Measurements from ENCODE around the gene PTPRU.
"Not testable (repeated sequence)": the region's sequence is repeated elsewhere in the genome, so short reads cannot be mapped to it uniquely, and the experiment has no call there.

PTPRU gene

GRCh38 chr1:29290414-29290985 lies 54.2 kb downstream of the PTPRU start:
- no peak for DNase-seq (ENCODE audit: low spot score)

GRCh38 chr1:29291756-29292155 lies 55.4 kb downstream of the PTPRU start:
- DNase-seq (ENCODE audit: low spot score): no peak

DNA sequence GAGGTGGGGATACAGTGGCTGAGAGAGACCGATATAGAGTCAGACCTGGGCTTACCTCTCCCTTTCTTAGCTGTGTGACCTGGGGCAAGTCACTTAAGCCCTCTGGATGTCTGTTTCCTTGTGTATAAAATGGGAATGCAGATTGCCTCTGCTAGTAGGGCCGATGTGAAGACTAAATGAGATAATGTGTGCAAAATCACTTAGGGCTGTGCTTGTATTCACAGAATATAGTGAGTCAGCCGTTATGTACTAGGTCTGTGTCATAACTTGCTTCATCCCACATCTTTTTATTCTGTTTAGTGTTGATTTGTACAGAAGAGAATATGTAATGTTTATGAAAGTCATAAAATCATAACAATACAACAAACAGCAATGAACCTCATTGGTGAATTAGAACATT lies 56.0 kb downstream of the PTPRU start:
- no peak for DNase-seq (ENCODE audit: low spot score)

GRCh38 chr1:29297450-29297849 lies 61.1 kb downstream of the PTPRU start:
- DNase-seq (ENCODE audit: low spot score): no peak

DNA sequence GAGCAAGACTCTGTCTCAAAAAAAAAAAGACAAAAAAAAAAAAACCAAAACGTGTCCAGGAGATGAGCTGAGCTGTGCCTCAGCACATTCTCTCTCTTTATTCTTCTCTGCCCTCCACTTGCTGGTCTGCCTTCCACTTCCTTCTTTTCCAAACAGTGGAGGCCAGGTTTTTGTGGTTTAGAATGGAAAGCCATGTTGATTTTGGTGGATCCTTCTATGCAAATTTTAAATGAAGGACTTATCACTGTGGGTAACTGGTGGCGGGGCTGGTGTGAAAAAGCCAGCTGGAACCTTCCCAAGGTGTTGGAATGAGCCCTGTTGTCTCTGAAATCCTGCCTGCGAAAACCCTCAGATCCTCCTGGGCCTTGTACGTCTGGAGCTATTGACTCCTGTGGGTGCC lies 61.9 kb downstream of the PTPRU start:
- DNase-seq (ENCODE audit: low spot score): no peak

- DNase-seq (ENCODE audit: low spot score): no peak
Measured at GRCh38 chr1:29299446-29299845, 63.1 kb downstream of the PTPRU start.

GRCh38 chr1:29301732-29302131 lies 65.4 kb downstream of the PTPRU start:
- DNase-seq (ENCODE audit: low spot score): not testable (repeated sequence)

- DNase-seq (ENCODE audit: low spot score): no peak
Measured at GRCh38 chr1:29303201-29304024, 67.1 kb downstream of the PTPRU start.

- no peak for DNase-seq (ENCODE audit: low spot score)
Measured at GRCh38 chr1:29304025-29304684, 67.8 kb downstream of the PTPRU start.

DNA sequence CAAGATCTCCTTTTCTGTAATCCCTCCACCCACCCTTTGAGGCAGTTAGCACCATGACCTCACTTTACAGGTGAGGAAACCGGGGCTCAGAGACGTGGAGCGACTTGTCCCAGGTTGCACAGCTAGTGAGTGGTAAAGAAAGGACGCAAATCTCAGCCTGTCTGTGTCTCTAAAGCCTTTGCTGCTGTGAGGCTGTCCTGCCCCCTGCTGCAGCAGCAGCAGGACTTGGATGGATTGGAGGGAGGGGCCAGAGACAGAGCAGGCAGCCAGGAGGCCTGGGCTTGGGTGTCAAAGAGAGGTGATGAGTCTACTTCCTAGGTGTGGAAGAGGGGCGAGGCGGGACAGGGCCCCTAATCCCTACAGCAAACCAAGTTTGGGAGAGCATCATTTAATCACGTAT lies 69.6 kb downstream of the PTPRU start:
- DNase-seq (ENCODE audit: low spot score): no peak

DNA sequence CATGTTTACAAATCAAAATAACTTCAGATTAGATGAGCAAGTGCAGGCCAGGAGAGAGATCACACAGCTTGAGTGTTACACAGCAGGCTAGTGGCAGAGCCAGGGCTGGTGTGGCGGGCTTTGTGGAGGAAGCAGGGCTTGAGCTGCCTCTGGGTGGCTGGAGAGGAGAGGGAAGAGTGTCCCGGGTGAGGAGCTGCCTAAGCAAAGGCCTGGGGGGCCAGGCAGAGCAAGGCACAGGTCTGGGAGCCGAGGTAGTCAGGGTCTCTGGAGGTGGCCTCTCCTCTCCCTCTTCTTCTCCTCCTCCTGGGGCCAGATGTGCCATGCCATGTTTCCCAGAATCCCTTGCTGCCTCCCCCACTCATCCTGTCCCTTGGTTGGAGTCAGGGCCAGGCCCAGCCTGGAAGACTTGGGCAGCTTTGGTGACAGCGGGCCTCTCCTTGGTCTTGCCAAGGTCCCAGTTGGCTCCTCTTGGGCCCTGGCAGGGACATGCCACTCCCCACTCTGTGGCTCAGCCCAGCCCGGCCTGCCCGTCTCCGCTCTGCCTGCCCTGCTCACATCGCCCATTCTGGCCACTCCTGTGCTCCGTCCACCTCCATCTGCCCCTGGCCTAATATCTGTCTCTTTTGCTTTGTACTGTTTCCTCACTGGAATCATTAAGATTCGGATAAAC lies 70.3 kb downstream of the PTPRU start:
- DNase-seq (ENCODE audit: low spot score): no peak

- no peak for DNase-seq (ENCODE audit: low spot score)
Measured at GRCh38 chr1:29309075-29309474, 72.8 kb downstream of the PTPRU start.

- DNase-seq (ENCODE audit: low spot score): no peak
Measured at GRCh38 chr1:29309621-29310020, 73.3 kb downstream of the PTPRU start.

DNA sequence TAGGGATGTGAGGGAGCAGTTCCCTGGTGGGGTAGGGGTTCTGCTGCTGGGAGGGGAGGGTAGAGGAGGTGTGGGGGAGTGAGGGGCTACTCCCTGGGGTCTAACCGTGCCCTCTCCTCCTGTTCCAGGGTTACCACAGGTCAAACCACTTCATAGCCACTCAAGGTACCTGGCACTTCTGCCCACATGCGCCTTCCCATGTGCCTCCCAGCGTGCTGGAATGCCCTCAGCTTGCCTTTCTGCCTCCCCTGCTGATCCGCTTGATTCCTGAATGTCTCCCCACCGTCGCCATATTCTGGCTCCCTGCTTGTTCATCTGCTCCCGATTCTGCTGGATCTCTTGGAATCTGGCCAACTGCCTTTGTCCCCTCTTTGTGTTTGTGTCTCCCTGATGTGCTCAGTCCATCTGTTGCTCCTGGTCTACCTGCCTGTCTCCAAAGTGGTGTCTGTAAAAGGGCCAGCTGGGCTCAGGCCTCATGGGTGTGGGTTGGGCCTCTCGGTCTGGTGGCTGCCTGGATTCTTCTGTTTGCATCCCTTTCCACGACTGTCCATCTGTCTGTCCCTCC lies 74.4 kb downstream of the PTPRU start:
- DNase-seq (ENCODE audit: low spot score): no peak

DNA sequence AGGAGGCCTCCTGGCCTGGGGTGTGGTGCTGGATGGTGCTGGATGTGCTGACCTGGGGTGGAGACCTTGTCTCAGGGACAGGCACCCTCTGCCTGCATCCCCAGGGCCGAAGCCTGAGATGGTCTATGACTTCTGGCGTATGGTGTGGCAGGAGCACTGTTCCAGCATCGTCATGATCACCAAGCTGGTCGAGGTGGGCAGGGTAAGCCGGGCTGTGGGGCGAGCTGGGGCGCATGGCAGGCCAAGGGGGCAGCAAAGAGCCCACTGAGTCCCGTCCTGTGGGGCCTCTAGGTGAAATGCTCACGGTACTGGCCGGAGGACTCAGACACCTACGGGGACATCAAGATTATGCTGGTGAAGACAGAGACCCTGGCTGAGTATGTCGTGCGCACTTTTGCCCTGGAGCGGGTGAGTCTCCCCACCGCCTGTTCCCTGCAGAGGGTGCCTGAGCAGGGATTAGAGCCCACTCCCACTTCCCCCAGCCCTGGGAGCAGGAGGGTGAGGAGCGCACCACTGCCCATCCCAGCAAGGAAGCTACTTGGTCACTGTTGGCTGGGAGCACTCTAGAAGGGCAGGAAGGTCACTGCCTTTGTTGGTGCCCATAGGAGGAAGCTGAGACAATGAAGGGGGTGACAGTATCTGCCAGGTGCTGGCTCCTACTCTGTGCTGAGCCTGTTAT lies 75.2 kb downstream of the PTPRU start:
- no peak for DNase-seq (ENCODE audit: low spot score)

- no peak for DNase-seq (ENCODE audit: low spot score)
Measured at GRCh38 chr1:29312469-29313461, 76.4 kb downstream of the PTPRU start.

DNA sequence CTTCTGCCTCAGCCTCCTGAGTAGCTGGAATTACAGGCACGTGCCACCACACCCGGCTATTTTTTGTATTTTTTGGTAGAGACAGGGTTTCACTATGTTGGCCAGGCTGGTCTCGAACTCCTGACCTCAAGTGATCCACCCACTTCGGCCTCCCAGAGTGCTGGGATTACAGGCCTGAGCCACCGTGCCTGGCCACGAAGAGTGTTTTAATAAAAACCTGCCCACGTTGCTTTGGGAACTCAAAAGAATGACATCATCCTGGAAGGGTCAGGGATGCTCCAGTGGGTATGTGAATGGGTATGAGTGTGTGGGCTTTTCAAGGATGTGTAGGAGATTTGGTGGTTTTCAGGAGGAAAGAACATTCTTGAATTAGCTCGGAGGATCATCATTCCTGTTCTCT lies 78.4 kb downstream of the PTPRU start:
- DNase-seq (ENCODE audit: low spot score): not testable (repeated sequence)

DNA sequence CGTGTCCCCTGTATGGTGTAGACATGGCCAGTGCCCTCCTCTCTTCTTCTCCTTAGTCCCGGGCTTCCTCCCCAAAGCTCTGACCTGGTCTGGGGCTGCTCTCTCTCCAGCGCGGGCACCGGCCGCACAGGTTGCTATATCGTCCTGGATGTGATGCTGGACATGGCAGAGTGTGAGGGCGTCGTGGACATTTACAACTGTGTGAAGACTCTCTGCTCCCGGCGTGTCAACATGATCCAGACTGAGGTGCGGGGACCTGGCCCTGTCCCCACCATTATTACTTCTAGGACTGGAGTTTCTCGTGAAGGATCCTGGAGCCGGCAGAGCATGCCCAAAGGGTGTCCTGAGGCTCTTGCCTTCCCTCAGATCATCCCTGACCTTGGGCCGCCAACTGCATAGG lies 78.9 kb downstream of the PTPRU start:
- DNase-seq (ENCODE audit: low spot score): no peak

DNA sequence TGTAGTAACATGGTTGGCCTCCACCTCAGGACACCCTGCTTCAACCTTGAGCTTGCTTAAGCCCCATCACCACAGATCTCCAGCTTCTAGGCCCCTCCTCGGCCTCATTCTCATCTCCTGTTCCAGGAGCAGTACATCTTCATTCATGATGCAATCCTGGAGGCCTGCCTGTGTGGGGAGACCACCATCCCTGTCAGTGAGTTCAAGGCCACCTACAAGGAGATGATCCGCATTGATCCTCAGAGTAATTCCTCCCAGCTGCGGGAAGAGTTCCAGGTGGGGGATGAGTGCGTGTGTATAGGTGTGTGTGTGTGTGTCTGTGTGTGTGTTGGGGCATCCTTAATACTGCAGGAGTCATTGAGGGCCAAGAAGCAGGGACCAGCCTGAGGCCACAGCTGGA lies 79.6 kb downstream of the PTPRU start:
- no peak for DNase-seq (ENCODE audit: low spot score)

- no peak for DNase-seq (ENCODE audit: low spot score)
Measured at GRCh38 chr1:29317063-29317915, 81.0 kb downstream of the PTPRU start.
